HG03196 (cell line): Measurements from ENCODE around the gene PGPEP1.
A peak's percentile ranks its signal among the peaks of the same experiment; 100 is the strongest.
"Not testable (repeated sequence)": the region's sequence is repeated elsewhere in the genome, so short reads cannot be mapped to it uniquely, and the experiment has no call there.

Experiments used
- ATAC-seq: cut with Tn5 transposase; IDR thresholded peaks from one replicate; pipeline ENCODE4 v1.9.1; 2021; ENCODE audit not compliant: unreplicated experiment

Gene PGPEP1

DNA sequence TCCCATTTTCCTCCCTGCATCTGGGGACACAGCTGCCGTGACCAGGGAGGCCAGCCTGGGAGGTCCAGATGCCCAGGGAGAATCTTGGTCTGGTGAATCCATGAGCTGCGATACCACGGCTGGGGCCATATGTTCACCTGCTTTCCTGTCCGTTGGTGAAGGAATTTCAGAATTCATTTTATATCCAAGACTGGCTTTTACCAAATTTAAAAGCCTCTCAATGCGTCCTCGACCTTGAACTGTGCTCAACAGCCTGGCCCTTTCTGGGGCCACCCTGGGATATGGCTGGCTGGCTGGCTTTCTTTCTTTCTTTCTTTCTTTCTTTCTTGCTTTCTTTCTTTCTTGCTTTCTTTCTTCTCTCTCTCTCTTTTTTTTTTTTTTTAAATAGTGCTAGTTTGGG is 23.4 kb downstream of the PGPEP1 start:
- ATAC-seq, result no peak

DNA sequence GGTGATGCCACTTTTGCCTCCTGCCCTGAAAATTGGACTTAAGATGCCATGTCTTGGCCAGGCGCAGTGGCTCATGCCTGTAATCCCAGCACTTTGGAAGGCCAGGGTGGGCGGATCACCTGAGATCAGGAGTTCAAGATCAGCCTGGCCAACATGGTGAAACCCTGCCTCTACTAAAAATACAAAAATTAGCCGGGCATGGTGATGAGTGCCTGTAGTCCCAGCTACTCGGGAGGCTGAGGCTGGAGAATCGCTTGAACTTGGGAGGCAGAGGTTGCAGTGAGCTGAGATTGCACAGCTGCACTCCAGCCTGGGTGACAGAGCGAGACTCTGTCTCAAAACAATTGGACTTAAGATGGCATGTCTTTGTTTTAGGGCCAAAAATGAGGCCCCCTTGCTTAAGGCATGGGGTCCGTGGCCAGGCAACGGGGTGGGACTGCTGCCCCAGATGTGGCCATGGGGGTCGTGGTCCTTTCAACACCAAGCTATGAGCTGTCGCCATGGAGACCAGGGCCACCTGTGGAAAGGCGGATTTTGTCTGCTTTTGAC is 24.0 kb downstream of the PGPEP1 start:
- not testable (repeated sequence) for ATAC-seq

DNA sequence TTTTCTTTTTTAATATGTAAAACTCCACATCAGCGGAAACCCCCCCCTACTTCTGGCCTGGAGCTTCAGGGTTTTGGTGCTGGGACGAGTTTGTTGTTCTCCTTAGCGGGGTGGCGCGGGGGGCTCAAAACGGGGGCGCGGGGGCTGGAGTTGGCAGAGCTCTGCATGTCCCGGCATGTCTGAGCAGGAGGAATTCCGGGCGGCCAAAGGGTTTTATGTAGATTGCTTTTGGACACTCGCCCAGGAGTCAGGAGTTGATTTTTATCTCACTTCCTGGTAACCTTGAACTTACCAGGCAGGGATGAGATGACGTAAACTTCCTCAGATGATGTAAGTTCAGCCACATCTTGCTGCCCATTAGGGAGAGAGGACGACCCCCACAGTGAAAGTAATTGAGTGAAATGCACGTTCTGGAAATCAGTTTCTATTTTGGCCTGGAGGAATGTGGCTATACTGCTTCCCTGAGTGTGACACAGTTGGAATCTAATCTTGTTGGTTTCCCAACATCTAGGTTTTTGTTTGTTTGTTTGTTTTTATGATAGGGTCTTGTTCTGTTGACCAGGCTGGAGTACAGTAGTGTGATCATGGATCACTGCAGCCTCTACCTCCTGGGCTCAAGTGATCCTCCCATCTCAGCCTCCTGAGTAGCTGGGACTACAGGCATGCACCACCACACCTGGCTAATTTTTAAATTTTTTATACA is 24.6 kb downstream of the PGPEP1 start:
- ATAC-seq, result no peak

DNA sequence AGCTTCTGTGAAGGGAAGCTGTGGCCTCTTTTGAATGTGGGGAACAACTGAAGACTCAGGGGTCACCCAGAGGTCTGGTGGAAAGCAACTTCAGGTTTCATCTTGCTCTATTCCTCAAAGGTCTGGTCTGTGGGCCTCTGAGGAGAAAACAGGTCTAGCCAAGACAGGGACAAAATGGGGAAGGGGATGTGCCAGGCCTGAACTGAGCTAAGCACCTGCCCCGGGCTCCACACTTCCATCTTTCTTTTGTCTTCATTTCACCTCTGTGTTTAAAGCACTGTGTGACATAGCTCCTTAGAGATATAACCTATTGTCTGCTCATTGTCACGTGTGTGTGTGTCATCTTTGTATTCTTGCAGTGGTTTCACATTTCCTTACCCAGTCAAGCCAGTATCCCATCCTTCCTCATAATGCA is 25.6 kb downstream of the PGPEP1 start:
- ATAC-seq, result no peak

DNA sequence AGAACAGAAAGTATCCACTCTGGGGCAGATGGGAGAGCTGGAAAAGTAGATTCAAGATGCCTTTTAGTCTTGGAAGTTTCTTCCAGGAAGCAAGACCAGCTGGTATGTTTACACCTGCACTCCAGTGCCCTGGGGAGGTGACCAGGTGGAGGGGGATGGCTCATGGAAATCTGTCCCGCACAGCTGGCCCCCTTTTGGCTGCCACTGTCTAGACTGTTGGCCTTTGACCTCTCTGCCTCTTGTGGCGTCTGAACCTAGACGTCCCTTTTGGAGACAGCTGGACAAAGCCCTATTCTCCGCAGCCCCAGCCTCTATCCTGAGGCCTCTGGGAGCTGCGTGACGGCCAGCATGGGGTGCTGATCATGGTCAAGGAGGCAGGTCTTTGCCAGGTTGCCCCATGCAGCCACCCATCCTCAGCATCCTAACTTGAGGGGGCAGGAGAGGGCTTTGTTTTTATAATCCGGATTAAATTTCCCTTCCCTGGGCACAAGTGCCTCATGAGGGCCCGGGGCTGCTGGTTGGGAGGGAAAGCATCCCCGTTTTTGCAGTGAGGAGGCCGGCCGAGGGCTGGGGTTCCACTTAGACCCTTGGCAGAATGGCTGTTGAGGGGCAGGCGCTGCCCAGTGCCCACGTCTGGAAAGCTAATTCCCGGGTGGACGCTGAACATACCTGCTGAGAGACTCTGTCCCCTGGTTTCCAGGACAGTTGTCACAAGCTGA is 28.3 kb downstream of the PGPEP1 start:
- no peak for ATAC-seq

DNA sequence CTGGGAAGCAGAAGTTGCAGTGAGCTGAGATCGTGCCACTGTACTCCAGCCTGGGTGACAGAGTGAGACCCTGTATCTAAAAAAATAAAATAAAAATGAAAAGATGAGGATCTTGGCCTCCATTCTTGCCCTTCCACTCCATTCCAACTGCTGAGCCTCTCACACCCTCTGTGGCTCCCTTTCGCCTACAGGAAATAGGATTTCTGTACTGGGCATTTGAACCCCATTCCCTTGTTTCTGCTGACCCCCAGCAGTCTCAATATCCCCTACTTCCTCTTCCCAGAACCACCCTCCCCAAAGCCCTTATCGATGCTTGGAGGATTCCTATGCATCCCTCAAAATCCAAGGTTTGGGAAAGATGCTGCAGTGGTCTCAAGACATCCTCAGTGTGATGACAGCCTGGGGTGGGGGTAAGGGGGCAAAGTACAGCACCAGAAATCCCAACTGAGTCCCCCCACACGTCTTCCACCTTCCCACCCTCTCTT is 33.1 kb downstream of the PGPEP1 start:
- no peak for ATAC-seq

DNA sequence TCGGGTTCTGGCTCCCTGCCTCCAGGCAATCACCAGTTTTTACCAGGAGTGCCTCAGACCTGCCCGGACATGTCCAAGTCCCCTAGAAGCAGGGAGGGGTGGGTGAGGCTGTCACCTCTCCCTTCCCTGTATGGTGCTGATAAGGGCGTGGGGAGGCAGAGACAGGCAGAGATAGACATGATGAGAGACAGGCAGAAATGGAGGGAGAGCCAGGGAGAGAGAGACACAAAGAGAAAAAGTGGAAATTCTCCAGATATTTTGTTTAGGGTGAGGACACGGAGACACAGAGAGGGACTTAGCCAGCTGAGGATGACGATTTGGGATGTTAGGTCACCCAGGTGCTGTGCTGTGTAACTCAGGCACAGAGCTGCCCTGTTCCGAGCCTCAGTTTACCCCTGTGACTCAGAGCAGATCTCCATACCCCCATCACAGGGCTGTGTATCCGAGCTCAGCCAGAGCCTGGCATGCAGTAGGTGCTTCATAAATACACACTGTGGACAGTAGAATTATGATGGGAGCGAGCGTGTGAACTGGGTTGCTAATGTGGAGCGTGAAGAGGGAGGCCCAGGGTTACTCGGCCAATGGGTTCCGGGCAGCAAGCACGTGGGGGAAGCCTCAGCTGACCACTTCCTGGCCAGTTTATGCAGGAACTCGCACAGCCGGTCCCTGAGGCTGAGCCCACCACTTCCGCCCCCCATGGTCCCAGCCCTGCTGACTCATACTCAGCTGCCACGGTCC is 33.7 kb downstream of the PGPEP1 start:
- peak; percentile 79 for ATAC-seq

DNA sequence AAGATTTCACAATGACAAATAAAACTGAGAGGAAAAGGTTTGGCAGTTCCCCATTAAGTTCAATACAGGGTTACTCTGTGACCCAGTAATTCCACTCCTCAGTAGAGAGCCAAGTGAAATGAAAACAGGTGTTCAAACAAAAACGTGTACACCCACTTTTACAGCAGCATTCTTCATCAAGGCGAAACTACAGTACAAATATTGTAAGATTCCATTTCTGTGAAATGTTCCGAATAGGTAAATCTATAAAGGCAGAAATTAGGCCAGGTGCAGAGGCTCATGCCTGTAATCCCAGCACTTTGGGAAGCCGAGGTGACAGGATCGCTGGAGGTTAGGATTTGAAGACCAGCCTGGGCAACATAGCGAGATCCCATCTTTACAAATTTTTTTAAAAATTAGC is 36.6 kb downstream of the PGPEP1 start:
- no peak for ATAC-seq

DNA sequence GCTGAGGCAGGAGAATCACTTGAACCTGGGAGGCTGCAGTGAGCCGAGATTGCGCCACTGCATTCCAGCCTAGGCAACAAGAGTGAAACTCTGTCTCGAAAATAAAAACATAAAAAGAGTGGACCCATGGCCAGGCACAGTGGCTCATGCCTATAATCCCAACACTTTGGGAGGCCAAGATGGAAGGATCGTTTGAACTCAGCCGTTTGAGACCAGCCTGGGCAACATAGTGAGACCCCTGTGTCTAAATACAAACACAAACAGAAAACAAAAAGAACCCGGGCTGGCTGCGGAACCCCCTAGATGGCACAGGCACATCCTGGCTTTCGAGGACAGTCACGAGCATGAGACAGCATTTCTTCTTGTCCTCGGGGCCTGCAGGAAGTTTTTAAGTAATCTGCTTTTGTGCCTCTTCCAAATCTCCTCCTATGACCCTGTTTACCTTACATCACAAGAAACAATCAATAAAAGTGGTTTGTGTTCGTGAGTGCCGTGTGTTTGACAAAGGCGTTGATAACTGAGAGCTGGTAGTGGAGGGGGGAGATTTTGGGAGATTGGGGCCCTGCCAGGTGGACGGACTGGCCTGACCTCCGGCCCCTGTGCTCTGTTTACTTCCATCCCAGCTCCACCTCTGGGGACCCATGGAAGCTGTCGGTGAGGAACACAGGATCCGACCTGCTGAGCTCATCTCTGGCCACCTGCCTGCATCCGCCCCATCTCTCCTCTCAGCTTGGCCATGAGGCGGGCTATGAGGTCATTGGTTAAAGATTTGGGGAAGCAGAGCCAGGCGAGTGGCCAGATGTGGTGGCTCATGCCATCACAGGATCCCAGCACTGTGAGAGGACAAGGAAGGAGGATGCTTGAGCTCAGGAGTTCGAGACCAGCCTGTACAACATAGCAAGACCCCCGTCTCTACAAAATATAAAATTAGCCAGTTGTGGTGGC is 39.7 kb downstream of the PGPEP1 start:
- ATAC-seq, result no peak

DNA sequence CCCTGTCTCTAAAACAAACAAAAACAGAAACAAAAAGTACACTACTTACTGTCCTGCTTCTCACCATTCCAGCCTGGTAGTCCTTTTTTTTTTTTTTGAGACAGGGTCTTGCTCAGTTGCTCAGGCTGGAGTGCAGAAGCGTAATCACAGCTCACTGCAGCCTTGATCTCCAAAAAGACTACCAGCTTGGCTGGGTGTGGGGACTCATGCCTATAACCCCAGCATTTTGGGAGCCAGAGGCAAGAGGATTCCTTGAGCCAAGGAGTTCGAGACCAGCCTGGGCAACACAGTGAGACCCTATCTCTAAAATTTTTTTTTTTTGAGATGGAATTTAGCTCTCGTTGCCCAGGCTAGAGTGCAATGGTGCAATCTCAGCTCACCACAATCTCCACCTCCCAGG is 40.4 kb downstream of the PGPEP1 start:
- no peak for ATAC-seq

DNA sequence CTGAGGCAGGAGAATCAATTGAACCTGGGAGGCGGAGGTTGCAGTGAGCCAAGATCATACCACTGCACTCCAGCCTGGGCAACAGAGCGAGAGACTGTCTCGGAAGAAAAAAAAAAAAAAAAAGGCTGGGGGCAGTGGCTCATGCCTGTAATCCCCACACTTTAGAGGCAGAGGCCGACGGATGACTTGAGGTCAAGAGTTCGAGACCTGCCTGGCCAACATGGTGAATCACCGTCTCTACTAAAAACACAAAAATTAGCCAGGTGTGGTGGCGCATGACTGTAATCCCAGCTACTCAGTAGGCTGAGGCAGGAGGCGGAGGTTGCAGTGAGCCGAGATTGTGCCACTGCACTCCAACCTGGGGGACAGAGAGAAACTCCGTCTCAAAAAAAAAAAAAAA is 43.2 kb downstream of the PGPEP1 start:
- ATAC-seq, result not testable (repeated sequence)

DNA sequence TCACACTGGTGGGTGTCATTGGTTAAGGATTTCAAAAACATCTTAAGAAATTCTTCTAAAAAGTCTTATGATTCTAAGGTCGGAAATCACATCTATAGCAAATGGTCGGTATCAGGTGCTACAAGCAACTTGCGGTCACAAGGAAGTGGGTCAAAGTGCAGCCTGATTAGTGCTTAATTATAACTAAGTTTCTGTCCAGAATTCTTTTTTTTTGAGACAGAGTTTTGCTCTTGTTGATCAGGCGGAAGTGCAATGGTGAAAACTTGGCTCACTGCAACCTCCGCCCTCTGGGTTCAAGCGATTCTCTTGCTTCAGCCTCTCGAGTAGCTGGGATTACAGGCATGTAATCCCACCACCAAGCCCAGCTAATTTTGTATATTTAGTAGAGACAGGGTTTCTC is 44.4 kb downstream of the PGPEP1 start:
- ATAC-seq, result no peak

DNA sequence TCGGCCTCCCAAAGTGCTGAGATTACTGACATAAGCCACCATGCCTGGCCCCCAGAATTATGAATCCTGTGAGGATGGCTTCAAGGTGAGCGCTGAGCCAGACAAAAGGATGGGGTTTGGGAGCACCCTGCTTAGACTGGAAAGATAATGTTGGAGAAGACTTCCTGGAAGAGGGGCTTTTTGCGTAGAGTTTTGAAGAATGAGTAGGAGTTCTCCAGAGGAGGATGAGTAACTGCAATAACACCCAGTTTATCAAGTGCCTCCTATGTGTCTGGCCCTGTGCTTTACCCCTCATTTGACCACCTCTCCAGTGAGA is 44.9 kb downstream of the PGPEP1 start:
- ATAC-seq, result no peak

DNA sequence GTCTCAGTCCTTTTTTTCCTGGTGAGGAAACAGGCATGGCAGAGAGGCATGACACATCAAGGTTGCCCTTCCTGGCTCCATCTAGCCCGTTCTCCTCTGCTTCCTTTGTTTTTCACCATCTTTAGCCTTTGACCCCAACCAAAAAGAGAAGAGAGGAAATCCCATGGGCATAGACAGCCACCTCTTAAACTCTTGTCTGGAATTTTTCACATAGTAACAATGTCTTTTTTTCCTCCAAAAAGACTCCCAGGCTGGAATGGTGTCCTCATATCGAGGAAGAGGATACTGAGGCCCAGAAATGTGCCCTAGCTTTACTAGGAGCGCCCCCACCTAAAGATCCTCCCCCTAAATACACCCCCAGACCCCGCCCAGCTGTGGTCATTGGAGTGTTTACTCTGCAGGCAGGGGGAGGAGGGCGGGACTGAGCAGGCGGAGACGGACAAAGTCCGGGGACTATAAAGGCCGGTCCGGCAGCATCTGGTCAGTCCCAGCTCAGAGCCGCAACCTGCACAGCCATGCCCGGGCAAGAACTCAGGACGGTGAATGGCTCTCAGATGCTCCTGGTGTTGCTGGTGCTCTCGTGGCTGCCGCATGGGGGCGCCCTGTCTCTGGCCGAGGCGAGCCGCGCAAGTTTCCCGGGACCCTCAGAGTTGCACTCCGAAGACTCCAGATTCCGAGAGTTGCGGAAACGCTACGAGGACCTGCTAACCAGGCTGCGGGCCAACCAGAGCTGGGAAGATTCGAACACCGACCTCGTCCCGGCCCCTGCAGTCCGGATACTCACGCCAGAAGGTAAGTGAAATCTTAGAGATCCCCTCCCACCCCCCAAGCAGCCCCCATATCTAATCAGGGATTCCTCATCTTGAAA is 45.5 kb downstream of the PGPEP1 start, which contains the start of gene GDF15:
Gene GDF15 (plus strand): TSS at position 484 of the 868 bp plus-strand sequence. CDS start 32 bp downstream, at position 516.
- no peak for ATAC-seq

DNA sequence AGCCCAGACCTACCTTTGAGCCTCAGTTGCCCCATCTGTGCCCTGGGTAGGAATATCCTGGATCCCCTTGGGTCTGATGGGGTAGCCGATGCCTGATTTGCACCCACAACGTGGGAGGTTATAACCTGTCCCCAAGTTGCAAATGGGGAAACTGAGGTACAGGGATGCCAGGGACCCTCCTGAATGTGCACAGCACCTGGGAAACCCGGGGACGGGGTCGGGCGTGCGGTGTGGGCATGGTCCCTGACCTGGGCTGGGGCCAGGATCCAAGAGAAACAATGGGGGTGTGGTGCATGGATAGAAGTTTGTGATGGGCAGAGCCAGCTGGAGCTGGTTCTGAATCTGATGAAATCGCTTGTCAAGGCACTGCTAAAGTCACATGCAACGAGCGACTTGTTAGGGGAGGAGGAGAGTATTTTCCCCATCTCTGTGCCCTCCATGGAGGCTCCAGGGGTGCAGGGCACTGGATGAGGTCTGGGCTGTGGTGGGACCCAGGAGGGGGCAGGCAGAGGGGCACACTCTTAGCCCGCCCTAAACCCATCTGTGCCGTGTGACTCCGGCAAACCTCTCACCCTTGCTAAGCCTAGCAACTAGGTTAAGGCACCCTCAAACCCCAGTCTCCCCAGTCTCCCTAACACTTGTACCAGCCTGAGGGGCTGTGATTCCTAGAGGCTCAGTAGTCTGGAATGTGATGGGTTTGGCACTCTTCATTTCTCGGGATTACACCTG is 46.3 kb downstream of the PGPEP1 start:
- ATAC-seq, result no peak

DNA sequence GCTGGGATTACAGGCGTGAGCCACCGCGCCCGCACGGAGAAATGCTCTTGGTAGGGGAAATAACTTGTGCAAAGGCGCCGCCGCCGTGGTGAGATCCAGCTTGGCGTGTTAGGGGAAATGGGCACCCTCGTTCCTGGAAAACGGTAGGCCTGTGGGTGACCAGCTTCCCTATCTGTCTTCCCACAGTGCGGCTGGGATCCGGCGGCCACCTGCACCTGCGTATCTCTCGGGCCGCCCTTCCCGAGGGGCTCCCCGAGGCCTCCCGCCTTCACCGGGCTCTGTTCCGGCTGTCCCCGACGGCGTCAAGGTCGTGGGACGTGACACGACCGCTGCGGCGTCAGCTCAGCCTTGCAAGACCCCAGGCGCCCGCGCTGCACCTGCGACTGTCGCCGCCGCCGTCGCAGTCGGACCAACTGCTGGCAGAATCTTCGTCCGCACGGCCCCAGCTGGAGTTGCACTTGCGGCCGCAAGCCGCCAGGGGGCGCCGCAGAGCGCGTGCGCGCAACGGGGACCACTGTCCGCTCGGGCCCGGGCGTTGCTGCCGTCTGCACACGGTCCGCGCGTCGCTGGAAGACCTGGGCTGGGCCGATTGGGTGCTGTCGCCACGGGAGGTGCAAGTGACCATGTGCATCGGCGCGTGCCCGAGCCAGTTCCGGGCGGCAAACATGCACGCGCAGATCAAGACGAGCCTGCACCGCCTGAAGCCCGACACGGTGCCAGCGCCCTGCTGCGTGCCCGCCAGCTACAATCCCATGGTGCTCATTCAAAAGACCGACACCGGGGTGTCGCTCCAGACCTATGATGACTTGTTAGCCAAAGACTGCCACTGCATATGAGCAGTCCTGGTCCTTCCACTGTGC is 47.9 kb downstream of the PGPEP1 start:
- peak; percentile 67 for ATAC-seq

DNA sequence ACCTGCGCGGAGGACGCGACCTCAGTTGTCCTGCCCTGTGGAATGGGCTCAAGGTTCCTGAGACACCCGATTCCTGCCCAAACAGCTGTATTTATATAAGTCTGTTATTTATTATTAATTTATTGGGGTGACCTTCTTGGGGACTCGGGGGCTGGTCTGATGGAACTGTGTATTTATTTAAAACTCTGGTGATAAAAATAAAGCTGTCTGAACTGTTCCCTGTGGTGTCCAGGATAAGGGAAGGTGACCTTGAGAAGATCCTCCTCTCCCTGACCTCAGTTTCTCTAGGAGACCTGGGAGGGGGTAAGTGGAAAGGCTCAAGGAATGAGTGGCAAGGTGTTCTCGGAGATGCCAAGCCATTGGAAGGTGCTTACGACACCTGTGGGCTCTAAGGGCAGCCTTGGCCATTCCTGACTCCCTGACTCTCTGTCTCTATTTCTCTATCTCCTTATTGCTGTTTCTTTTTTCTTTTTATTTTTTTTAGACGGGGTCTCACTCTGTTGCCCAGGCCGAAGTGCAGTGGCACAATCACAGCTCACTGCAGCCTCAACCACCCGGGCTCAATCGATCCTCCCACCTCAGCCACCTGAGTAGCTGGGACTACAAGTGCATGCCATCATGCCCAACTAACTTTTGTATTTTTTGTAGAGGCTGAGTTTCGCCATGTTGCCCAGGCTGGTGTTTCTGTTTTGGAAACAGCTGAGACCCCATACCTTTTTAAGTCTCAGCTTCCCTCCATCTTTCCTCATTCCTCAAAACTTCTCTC is 48.7 kb downstream of the PGPEP1 start:
- no peak for ATAC-seq
